ENCODE data around the gene CHRNA4. TPM values are rescaled to one million over a fixed set of nuclear protein-coding genes. Genes with fewer than 3 reads are reported as not detected.
A peak's percentile ranks its signal among the peaks of the same experiment; 100 is the strongest.

The CHRNA4 gene
- total and polyA plus RNA-seq, 7 donors: 0.01 to 0.41 (median 0.24) TPM; not detected in 4

GRCh38 chr20:63401384-63402110 lies 40.4 kb upstream of the CHRNA4 start:
- no peak overlapping the region for H3K4me3 ChIP-seq
- no peaks in the 10 kb centered on the region for H3K4me1 ChIP-seq
- H3K36me3 ChIP-seq (ENCODE audit: insufficient read depth in 1 of 2, low read depth in 1 of 2): no peaks in the 10 kb centered on the region
- intact Hi-C loops (cut with DNase I): no loop called here
- no peak overlapping the region for H3K27ac ChIP-seq
- ATAC-seq (no peak), DNase-seq (no peak)
- no peaks in the 10 kb centered on the region for H3K9me3 ChIP-seq
- 61 to 68% (median 66%) methylated on average over 29 of the region's 29 CpGs for WGBS, 3 donors
- H3K27me3 ChIP-seq (ENCODE audit: insufficient read depth in 3 of 3, low read length in 2 of 3): peaks cover 0 to 71% (median 6%) of the 10 kb centered on the region in 3 donors
- no peak for TF ChIP-seq CTCF (IDR thresholded peaks at IDR 0.05)

GRCh38 chr20:63400486-63401210 lies 39.5 kb upstream of the CHRNA4 start:
- Histone ChIP-seq H3K4me1 (no peaks in the 10 kb centered on the region), H3K27ac (no peak overlapping the region), H3K9me3 (no peaks in the 10 kb centered on the region), H3K4me3 (no peak overlapping the region), H3K27me3 (ENCODE audit: insufficient read depth in 3 of 3, low read length in 2 of 3) (peaks cover 0 to 74% (median 6%) of the 10 kb centered on the region in 3 donors), H3K36me3 (ENCODE audit: insufficient read depth in 1 of 2, low read depth in 1 of 2) (no peaks in the 10 kb centered on the region)
- no peak for TF ChIP-seq CTCF (IDR thresholded peaks at IDR 0.05)
- DNase-seq (no peak), ATAC-seq (no peak)
- 70 to 78% (median 71%) methylated on average over 42 to 44 of the region's 44 CpGs for WGBS, 3 donors
- intact Hi-C loops (cut with DNase I): no loop called here

DNA sequence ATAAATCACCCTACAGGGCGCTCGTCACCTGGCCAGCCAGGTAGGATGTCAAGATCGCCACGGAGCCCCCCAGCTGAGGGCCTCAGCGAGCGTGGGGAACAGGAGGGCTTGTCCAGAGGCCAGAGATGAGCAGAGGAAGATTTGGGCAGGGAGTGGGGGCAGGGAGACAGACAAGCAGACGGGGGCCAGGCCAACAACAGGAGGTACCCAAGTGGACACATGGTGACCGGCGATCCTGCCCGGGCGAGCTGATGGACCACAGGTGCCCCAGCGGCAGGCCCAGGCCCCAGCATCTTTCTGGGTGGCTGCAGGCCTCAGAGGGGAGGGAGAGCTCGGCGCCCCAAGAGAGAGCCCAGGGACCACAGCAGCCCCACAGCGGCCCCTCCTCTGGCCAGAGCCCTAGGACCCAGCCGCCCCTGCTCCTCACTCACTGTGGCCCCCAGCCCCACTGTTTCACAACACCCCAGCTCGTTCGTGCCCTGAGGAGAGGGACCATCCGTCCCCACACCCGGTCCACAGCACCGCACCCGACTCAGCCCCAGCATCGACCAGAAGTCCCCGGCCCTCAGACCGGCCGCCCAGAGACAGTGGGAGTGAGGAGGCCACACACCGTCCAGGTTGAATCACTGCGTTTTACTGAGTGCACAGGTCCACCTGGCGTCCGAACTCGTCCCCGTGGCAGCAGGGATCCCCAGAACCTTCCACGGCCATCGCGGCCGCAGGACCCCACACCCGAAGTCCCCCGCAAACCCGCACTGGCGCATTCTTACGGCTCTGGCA lies 38.6 kb upstream of the CHRNA4 start:
- intact Hi-C loops (cut with DNase I): no loop called here
- Histone ChIP-seq H3K9me3 (no peaks in the 10 kb centered on the region), H3K27ac (no peak overlapping the region), H3K4me3 (no peak overlapping the region), H3K36me3 (ENCODE audit: insufficient read depth in 1 of 2, low read depth in 1 of 2) (no peaks in the 10 kb centered on the region), H3K4me1 (no peaks in the 10 kb centered on the region), H3K27me3 (ENCODE audit: insufficient read depth in 3 of 3, low read length in 2 of 3) (peaks cover 0 to 75% (median 6%) of the 10 kb centered on the region in 3 donors)
- no peak for TF ChIP-seq CTCF (IDR thresholded peaks at IDR 0.05)
- DNase-seq (no peak), ATAC-seq (no peak)
- 84 to 89% (median 85%) methylated on average over 38 to 41 of the region's 41 CpGs for WGBS, 3 donors

- ATAC-seq: peak in 1 of 4 donors; percentile 6
- H3K4me3 ChIP-seq: no peak overlapping the region
- peaks cover 0 to 71% (median 5%) of the 10 kb centered on the region in 3 donors for H3K27me3 ChIP-seq (ENCODE audit: insufficient read depth in 3 of 3, low read length in 2 of 3)
- intact Hi-C loops (cut with DNase I): no loop called here
- no peak for TF ChIP-seq CTCF (IDR thresholded peaks at IDR 0.05)
- no peaks in the 10 kb centered on the region for H3K36me3 ChIP-seq (ENCODE audit: insufficient read depth in 1 of 2, low read depth in 1 of 2)
- no peak overlapping the region for H3K27ac ChIP-seq
- H3K9me3 ChIP-seq: no peaks in the 10 kb centered on the region
- no peaks in the 10 kb centered on the region for H3K4me1 ChIP-seq
- 76 to 79% (median 78%) methylated on average over 24 to 27 of the region's 27 CpGs for WGBS, 3 donors
- no peak for DNase-seq
Measured at GRCh38 chr20:63398744-63399514, 37.8 kb upstream of the CHRNA4 start.

Data from psoas muscle (tissue), 8 donors.